ENCODE measurements around the gene CTDNEP1. TPM values are rescaled to one million over a fixed set of nuclear protein-coding genes. Genes with fewer than 3 reads are reported as not detected.

Gene CTDNEP1
- total and polyA plus RNA-seq, 10 donors: 69.3 to 133 (median 98.0) TPM

GRCh38 chr17:7225711-7226331 is 25.7 kb downstream of the CTDNEP1 start:
- intact Hi-C loops (cut with DNase I; ENCODE audit: low total_unique reads): no loop called here
- no peak for DNase-seq
- H3K4me1 ChIP-seq: peaks cover 2 to 29% (median 13%) of the 10 kb centered on the region in 6 donors
- no peak overlapping the region for H3K27ac ChIP-seq
- H3K9me3 ChIP-seq: no peaks in the 10 kb centered on the region
- H3K27me3 ChIP-seq (replicated peaks in 1 of 7): no peaks in the 10 kb centered on the region
- 83 to 96% (median 89%) methylated on average over 16 to 21 of the region's 21 CpGs for WGBS, 5 donors
- peaks cover 0 to 99% (median 84%) of the 10 kb centered on the region in 6 donors for H3K36me3 ChIP-seq
- H3K4me3 ChIP-seq: no peak overlapping the region
- TF ChIP-seq POLR2A (IDR thresholded peaks at IDR 0.05) (no peak), POLR2AphosphoS5 (IDR thresholded peaks at IDR 0.05) (peak in 2 of 3 donors; percentile 30 to 40), CTCF (IDR thresholded peaks at IDR 0.05 in 8 of 11, conservative IDR thresholded peaks at IDR 0.05 in 3 of 11) (no peak)

GRCh38 chr17:7224661-7225111 is 26.8 kb downstream of the CTDNEP1 start:
- Histone ChIP-seq H3K36me3 (peaks cover 0 to 89% (median 76%) of the 10 kb centered on the region in 6 donors), H3K27ac (peak overlapping the region in 1 of 8 donors; percentile 38), H3K4me3 (no peak overlapping the region), H3K9me3 (no peaks in the 10 kb centered on the region), H3K4me1 (peaks cover 9 to 36% (median 19%) of the 10 kb centered on the region in 6 donors), H3K27me3 (replicated peaks in 1 of 7) (no peaks in the 10 kb centered on the region)
- intact Hi-C loops (cut with DNase I; ENCODE audit: low total_unique reads): no loop called here
- no peak for DNase-seq
- 68 to 85% (median 79%) methylated on average over 8 to 15 of the region's 15 CpGs for WGBS, 5 donors
- TF ChIP-seq CTCF (IDR thresholded peaks at IDR 0.05 in 8 of 11, conservative IDR thresholded peaks at IDR 0.05 in 3 of 11): no peak
- TF ChIP-seq POLR2A (IDR thresholded peaks at IDR 0.05): no peak
- peak in 2 of 3 donors; percentile 7 to 47 for TF ChIP-seq POLR2AphosphoS5 (IDR thresholded peaks at IDR 0.05)

GRCh38 chr17:7224110-7224509 is 27.4 kb downstream of the CTDNEP1 start:
- Histone ChIP-seq H3K27ac (peak overlapping the region in 1 of 8 donors; percentile 38), H3K4me1 (peaks cover 14 to 42% (median 24%) of the 10 kb centered on the region in 6 donors), H3K36me3 (peaks cover 0 to 83% (median 70%) of the 10 kb centered on the region in 6 donors), H3K4me3 (no peak overlapping the region), H3K27me3 (replicated peaks in 1 of 7) (no peaks in the 10 kb centered on the region), H3K9me3 (no peaks in the 10 kb centered on the region)
- 78 to 93% (median 91%) methylated on average over 9 to 10 of the region's 10 CpGs for WGBS, 5 donors
- no peak for DNase-seq
- intact Hi-C loops (cut with DNase I; ENCODE audit: low total_unique reads): no loop called here
- no peak for TF ChIP-seq CTCF (IDR thresholded peaks at IDR 0.05 in 8 of 11, conservative IDR thresholded peaks at IDR 0.05 in 3 of 11)
- TF ChIP-seq POLR2A (IDR thresholded peaks at IDR 0.05): no peak
- peak; percentile 23 to 66 (median 42) for TF ChIP-seq POLR2AphosphoS5 (IDR thresholded peaks at IDR 0.05)

GRCh38 chr17:7223375-7223774 is 28.2 kb downstream of the CTDNEP1 start:
- 88 to 98% (median 93%) methylated on average over 4 of the region's 4 CpGs for WGBS, 5 donors
- Histone ChIP-seq H3K27ac (peak overlapping the region in 1 of 8 donors; percentile 38), H3K27me3 (replicated peaks in 1 of 7) (no peaks in the 10 kb centered on the region), H3K36me3 (peaks cover 0 to 76% (median 63%) of the 10 kb centered on the region in 6 donors), H3K4me1 (peaks cover 19 to 50% (median 32%) of the 10 kb centered on the region in 6 donors), H3K4me3 (no peak overlapping the region), H3K9me3 (no peaks in the 10 kb centered on the region)
- DNase-seq: no peak
- no peak for TF ChIP-seq POLR2AphosphoS5 (IDR thresholded peaks at IDR 0.05)
- no peak for TF ChIP-seq POLR2A (IDR thresholded peaks at IDR 0.05)
- TF ChIP-seq CTCF (IDR thresholded peaks at IDR 0.05 in 8 of 11, conservative IDR thresholded peaks at IDR 0.05 in 3 of 11): no peak
- intact Hi-C loops (cut with DNase I; ENCODE audit: low total_unique reads): no loop called here

Data from spleen (tissue), 11 donors.